ENCODE results near the gene PCSK4. TPM values are rescaled to one million over a fixed set of nuclear protein-coding genes. Genes with fewer than 3 reads are reported as not detected.
A peak's percentile ranks its signal among the peaks of the same experiment; 100 is the strongest.

PCSK4 gene
- total RNA-seq, 1 experiment from 2014 or later: 9.9 TPM

DNA sequence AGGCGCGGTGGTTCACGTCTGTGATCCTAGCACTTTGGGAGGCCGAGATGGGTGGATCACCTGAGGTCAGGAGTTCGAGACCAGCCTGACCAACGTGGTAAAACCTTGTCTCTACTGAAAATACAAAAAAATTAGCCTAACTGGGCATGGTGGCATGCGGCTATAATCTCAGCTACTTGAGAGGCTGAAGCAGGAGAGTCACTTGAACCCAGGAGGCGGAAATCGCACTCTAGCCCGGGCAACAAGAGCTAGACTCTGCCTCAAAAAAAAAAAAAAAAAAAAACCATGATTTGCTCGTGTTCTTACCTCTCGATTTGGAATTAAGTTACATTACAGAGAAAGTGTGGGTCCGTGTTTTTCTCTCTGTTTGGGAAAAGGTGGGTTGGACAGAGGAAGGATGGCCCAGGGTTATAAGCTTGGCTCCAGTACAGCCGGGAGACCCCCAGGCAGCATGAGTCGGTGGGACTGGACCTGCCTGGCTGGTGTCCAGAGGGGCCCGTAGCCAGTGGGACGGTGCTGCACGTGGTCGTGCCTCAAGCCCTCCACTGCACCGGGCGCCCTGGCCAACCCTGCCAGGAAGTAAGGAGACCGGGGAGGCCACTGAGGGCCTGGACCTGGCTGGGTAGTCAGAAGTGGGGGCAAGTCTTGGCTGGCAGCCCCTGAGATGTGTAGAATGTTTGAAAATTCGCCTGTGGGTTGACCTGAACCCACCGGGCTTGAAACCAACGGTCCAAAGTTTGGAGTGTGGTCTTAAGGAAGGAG lies 48.3 kb downstream of the PCSK4 start:
- no peak for DNase-seq (ENCODE audit: low read depth, low spot score)
- intact Hi-C loops (cut with micrococcal nuclease; ENCODE audit: unreplicated experiment) (no loop called here), in situ Hi-C loops (cut with HindIII; ENCODE audit: low pct_unique_long_range_greater_than_20kb, low sequenced_read_pairs) (no loop called here)
- TF ChIP-seq, protein P1, sequence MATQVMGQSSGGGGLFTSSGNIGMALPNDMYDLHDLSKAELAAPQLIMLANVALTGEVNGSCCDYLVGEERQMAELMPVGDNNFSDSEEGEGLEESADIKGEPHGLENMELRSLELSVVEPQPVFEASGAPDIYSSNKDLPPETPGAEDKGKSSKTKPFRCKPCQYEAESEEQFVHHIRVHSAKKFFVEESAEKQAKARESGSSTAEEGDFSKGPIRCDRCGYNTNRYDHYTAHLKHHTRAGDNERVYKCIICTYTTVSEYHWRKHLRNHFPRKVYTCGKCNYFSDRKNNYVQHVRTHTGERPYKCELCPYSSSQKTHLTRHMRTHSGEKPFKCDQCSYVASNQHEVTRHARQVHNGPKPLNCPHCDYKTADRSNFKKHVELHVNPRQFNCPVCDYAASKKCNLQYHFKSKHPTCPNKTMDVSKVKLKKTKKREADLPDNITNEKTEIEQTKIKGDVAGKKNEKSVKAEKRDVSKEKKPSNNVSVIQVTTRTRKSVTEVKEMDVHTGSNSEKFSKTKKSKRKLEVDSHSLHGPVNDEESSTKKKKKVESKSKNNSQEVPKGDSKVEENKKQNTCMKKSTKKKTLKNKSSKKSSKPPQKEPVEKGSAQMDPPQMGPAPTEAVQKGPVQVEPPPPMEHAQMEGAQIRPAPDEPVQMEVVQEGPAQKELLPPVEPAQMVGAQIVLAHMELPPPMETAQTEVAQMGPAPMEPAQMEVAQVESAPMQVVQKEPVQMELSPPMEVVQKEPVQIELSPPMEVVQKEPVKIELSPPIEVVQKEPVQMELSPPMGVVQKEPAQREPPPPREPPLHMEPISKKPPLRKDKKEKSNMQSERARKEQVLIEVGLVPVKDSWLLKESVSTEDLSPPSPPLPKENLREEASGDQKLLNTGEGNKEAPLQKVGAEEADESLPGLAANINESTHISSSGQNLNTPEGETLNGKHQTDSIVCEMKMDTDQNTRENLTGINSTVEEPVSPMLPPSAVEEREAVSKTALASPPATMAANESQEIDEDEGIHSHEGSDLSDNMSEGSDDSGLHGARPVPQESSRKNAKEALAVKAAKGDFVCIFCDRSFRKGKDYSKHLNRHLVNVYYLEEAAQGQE (IDR thresholded peaks at IDR 0.05; ENCODE audit: insufficient read depth in 1 of 2, low read depth in 2 of 2, low read length in 1 of 2): no peak
- 0 out of 2 replicates have a peak, but pooled peaks have one; percentile 33 for TF ChIP-seq POLR2AphosphoS5 (IDR thresholded peaks at IDR 0.05; ENCODE audit: low read depth, low read length)
- ChIA-PET POLR2A (no interaction called here), CTCF (no interaction called here)
- Histone ChIP-seq H3K4me1 (ENCODE audit: control insufficient read depth, insufficient read depth, low read length) (peaks cover 46% of the 10 kb centered on the region), H3K27me3 (ENCODE audit: control insufficient read depth, insufficient read depth, low read length) (no peaks in the 10 kb centered on the region), H3K36me3 (ENCODE audit: control insufficient read depth, insufficient read depth, low read length) (peaks cover 6% of the 10 kb centered on the region), H3K27ac (ENCODE audit: low read length) (peak overlapping the region; percentile 89), H3K4me3 (ENCODE audit: low read depth in 2 of 2, low read length in 2 of 2) (no peak overlapping the region; a peak in 1 of 4 replicates), H3K9me3 (ENCODE audit: control insufficient read depth, insufficient read depth, low read depth, low read length) (no peaks in the 10 kb centered on the region)
- BruUV-seq (replicated peaks): no TSS peak
- ATAC-seq: no peak

DNA sequence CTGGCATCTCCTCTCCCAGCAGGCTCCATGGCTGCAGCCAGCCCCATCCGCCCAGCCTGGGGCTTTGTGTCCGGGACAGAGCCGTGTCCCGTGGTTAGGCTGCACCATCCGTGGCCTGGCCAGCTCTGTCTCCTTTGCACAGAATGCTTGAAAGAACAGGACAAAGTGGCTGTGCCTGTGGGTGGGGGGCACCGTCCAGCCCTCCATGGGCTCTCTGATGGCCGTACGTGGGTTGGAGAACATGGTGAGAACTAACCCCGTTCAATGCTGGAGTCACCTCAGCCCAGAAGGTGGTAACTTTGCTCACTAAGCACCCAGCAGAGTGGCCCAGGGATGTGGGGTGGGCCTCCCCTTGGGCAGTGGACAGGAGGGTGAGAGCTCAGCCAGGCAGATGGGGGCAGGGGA lies 49.1 kb downstream of the PCSK4 start:
- DNase-seq (ENCODE audit: low read depth, low spot score): no peak
- TF ChIP-seq, protein P1 (IDR thresholded peaks at IDR 0.05; ENCODE audit: insufficient read depth in 1 of 2, low read depth in 2 of 2, low read length in 1 of 2): no peak
- no peak for TF ChIP-seq POLR2AphosphoS5 (IDR thresholded peaks at IDR 0.05; ENCODE audit: low read depth, low read length)
- no peak for TF ChIP-seq TCF7L2 (IDR thresholded peaks at IDR 0.05; ENCODE audit: low read depth, low read length)
- TF ChIP-seq, protein P2, sequence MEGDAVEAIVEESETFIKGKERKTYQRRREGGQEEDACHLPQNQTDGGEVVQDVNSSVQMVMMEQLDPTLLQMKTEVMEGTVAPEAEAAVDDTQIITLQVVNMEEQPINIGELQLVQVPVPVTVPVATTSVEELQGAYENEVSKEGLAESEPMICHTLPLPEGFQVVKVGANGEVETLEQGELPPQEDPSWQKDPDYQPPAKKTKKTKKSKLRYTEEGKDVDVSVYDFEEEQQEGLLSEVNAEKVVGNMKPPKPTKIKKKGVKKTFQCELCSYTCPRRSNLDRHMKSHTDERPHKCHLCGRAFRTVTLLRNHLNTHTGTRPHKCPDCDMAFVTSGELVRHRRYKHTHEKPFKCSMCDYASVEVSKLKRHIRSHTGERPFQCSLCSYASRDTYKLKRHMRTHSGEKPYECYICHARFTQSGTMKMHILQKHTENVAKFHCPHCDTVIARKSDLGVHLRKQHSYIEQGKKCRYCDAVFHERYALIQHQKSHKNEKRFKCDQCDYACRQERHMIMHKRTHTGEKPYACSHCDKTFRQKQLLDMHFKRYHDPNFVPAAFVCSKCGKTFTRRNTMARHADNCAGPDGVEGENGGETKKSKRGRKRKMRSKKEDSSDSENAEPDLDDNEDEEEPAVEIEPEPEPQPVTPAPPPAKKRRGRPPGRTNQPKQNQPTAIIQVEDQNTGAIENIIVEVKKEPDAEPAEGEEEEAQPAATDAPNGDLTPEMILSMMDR (IDR thresholded peaks at IDR 0.05): no peak
- no peak for TF ChIP-seq SIN3A (IDR thresholded peaks at IDR 0.05; ENCODE audit: borderline replicate concordance, insufficient read depth, low read depth, low read length)
- Histone ChIP-seq H3K9me3 (ENCODE audit: control insufficient read depth, insufficient read depth, low read depth, low read length) (no peaks in the 10 kb centered on the region), H3K36me3 (ENCODE audit: control insufficient read depth, insufficient read depth, low read length) (peaks cover 6% of the 10 kb centered on the region), H3K4me3 (ENCODE audit: low read depth in 2 of 2, low read length in 2 of 2) (peak overlapping the region in 1 of 2 experiments; percentile 86; a peak in 2 of 4 replicates), H3K4me1 (ENCODE audit: control insufficient read depth, insufficient read depth, low read length) (peaks cover 46% of the 10 kb centered on the region), H3K27me3 (ENCODE audit: control insufficient read depth, insufficient read depth, low read length) (no peaks in the 10 kb centered on the region), H3K27ac (ENCODE audit: low read length) (peak overlapping the region; percentile 89)
- BruUV-seq (replicated peaks): no TSS peak
- ChIA-PET POLR2A (no interaction called here), CTCF (no interaction called here)
- in situ Hi-C loops (cut with HindIII; ENCODE audit: low pct_unique_long_range_greater_than_20kb, low sequenced_read_pairs) (no loop called here), intact Hi-C loops (cut with micrococcal nuclease; ENCODE audit: unreplicated experiment) (no loop called here)
- ATAC-seq: no peak

Data from Panc1 (cell line).